GM21619 (cell line): Measurements from ENCODE around the gene PYGO2.

Experiments
- ATAC-seq: cut with Tn5 transposase; IDR thresholded peaks from one replicate; pipeline ENCODE4 v1.9.1; 2021; ENCODE audit not compliant: unreplicated experiment

PYGO2 gene

DNA sequence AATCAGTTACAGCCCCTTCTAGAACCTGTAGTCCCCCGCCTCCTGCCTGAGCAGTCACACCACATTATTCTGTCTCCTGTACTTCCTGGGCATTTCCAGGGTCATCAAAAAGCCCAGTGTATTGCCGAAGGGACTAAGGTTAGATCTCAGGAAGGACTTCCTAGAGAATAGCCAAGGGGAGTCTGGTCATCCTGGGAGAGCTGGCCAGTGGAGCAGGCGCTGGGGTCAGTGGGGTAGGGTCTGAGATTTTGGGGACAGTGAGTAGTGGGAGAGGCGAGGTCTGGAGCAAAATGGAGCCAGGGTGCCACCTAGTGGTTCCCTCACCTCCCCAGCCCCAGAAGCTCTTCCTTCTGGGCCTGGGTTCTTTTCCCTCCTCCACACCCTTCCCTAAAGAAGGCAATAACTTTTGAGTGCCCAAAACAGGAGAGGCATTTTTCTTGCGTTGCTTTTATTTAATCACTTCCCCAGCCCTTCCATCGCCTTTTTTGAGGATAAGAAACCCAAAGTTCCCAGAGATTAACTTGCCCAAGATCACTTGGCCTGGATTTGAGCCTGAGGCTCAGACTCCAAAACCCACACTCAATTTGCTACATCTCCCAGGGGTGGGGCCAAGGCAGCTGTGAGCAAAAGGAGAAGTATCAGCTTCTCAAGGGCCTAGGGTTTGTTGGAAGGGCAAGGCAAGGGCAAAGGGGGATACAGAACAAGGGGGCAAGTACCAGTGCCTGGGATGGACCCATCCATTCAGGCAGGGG is 17.8 kb downstream of the PYGO2 start:
- no peak for ATAC-seq

DNA sequence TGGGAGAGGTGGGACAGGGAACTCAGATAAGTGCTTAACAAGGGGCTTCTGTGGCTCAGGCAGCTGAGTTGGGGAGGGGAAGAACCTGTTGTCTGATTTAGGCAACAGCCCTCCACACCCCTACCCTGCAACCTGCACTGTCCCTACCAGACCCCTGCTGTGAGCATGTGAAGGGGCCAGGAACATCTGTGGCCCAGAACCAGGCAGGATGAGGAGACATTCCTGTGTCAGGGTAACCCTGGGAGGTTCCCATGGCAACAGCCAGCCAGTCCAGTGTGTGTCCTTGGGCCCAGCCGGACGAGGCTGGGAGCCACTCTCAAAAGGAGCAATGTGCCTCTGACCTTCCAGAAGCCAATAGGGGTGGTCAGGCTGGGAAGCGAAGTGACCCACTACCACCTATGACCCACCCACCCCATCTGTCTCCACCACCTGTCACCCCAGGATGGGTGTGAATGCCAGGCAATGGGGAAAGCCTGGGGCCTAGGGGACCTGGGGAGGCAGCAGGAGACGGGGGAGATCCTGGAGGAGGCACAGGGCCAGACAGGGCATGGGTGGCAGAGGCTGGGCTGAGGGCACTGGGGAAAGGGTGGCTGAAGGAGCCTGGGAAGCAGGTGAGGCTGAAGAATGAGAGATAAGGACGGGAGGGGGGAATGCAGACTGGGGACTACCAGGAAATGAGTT is 20.1 kb downstream of the PYGO2 start:
- ATAC-seq: no peak

DNA sequence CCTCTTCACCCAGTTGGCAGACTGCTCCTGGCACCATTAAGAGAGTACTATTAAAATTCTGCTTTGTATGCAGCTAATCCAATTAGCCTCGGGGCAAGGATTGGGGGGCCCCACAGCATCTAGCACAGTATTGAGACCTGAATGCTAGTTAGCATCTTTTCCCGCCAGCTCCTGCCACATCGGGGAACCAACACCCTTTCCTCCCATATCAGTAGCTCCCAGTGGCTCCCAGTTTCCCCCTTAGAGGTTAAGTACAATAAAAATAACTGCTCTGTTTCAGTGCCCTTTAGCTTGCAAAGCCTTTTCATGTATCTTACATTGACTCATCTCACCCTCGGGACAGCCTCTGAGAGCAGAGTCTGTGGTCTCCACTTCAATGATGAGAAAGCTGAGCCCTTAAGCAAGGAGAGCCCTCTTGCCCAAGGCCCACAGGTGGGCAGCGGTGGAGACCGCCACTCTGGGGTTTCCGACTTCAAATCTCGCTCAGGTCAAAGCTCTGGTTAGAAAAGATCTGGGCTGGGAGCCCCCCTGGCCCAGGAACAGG is 20.9 kb downstream of the PYGO2 start:
- no peak for ATAC-seq

DNA sequence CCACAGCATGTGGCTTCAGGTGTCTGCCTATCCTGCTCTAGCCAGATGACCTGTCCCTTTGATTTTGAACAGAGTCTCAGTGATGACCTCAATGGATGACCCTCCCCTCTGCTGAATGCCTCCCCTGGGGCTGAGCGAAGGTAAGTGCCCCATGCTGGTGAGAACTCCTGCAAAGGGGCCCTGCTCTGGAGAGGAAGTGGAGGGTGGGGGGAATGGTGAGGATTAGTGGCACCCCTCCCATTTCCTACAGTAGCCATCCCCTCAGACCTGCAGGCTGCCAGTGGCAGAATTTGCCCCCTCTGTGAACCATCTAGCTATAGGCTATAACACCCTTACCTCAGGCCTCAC is 21.4 kb downstream of the PYGO2 start:
- ATAC-seq: no peak

DNA sequence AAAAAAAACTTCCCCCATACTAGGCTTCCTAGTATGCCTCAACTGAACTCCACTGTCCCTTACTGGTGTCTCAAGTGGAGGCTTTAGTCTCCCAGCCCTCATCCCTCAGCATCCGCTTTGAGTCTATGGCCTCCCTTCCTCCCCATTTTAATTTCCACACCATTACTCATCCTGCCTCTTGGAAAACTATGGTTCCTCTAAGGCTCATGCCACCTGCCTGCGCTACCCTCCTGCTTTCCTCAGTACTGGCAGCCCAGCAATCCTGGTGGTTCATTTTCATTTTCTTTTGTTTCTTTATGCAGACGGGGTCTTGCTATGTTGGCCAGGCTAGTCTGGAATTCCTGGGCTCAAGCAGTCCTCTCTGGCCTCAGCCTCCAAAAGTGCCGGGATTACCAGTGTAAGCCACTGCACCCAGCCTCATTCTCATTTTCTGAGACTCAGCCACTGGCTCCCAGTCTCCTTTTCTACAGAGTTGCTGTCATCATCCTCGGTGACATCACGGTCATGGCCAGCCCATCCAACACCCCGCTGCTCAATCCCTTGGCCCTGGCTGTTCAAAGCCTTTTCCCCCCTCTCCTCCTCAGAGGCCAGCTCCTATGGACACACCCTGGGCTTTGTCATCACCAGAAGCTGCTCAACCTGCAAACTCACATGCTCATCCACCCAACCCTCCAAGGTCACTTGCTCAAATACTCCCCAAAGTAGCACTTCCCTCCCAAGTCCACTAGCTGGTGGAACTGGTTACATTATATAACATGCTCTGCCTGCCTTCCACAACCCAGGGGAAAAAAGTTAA is 22.8 kb downstream of the PYGO2 start:
- ATAC-seq: no peak

GRCh38 chr1:154937988-154938386 is 23.6 kb downstream of the PYGO2 start:
- no peak for ATAC-seq

DNA sequence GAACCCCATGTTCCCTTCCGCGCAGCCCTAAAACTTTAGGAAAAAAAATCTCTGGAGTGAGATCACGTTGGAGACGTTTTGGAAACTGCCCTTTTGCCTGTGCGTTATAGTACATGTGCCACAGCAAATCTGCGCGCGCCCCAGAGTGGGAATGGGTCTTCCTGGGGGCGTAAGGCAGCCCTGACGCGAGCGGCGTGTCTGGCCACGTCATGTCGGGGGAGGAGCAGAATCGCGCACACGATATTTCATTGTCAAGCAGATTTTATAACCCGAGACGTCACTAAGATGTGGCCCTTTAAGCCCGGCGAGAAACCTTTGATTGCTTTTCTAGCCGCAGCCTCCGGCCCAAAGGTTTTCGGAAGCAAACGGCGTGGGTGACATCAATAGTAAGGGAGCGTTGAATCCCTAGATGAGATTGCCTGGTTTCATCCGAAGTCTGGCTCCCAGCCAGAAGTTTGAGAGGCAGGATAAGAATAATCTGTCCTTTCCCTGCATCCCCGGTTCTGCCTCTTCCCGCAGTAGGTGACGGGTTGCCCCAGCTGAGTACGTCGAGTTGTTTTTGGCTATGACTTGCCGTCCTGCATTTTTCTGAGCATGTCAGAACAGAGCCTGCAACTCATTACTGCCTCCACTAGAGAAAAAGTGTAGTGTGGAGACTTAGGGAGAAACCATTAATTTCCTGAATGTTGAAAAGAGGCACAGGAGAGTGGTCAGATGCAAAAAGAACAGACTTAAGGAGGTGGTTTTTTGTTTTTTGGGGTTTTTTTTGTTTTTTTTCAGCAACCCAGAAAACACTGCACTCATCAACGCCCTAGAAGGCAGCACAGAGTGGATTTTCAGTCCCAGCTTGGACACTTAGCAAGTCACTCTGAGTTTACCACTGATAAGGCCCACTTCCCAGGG is 24.2 kb downstream of the PYGO2 start:
- ATAC-seq: peak; percentile 42

DNA sequence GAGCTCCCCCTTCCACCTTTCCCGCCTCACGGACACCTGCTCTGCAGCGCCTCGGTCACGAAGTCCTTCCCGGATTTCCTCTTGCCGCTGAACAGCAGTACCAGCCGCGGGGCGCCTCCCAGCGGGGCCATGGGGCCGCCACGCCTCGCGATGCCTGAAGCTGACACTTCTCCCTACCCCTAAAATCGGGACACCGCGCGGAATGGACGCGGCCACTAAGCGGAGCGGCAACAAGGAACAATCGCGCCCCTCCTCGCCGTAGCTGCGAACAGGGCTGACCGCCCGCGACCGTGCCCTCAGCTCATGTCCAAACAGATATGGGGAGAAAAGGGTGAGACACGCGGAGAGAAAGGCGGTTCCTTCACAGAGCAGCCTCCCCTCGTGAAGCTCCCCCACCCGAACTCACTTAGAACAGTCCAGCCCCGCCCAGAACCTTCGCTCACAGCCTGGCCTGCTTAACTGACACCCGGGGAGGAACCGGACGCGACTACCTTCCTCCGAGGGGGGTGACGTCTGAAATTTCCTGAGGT is 25.0 kb downstream of the PYGO2 start, which contains the start of gene PMVK:
Gene PMVK, minus strand, starts transcription at position 165 of the 530 bp plus-strand sequence. Its CDS starts 34 bp downstream, at position 131.
- ATAC-seq: peak; percentile 58

- ATAC-seq: no peak
These were observed 25.6 kb downstream of the PYGO2 start for GRCh38 chr1:154935749-154936554.

DNA sequence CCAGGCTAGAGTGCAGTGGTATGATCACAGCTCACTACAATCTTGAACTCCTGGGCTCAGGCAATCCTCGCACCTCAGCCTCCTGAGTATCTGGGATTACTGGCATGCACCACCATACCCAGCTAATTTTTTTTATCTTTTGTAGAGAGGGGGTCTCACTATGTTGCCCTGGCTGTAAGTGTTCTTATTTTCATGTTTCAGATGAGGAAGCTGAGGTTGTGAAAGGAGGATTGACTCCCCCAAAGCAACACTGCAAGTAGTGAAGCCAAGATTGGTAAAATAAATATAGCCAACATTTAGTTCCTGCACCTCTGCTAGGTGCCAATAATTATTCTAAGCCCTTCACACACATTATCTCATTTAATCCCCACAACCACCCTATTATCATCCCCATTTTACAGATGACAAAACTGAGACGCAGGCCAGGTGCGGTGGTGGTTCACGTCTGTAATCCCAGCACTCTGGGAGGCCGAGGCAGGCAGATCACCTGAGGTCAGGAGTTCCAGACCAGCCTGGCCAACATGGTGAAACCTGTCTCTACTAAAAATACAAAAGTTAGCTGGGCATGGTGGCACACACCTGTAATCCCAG is 27.1 kb downstream of the PYGO2 start:
- no peak for ATAC-seq

DNA sequence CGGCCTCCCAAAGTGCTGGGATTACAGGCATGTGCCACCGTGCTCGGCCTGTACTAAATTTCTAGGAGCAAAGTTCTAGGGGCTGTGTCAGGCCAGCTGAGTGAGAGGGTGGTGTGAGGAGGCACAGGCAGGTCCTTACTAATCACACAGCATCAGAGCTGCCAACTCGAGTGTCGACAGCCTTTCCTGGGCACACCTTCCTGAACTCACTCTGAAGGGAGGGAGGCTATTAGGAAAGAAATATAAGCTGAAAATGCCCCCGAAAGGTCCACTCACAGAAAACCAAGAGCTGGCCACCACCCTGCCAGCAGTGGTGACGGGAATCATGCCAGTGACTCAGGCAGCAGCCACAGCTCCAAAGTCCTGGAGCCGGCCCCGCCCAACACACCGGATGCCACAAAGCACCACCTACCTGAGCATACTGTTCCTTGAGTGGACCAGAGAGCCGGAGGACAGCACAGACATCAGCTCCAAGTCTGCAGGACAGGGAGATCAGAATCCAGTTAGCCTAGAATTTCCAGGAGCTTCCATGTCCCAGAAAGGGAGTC is 29.6 kb downstream of the PYGO2 start:
- no peak for ATAC-seq

DNA sequence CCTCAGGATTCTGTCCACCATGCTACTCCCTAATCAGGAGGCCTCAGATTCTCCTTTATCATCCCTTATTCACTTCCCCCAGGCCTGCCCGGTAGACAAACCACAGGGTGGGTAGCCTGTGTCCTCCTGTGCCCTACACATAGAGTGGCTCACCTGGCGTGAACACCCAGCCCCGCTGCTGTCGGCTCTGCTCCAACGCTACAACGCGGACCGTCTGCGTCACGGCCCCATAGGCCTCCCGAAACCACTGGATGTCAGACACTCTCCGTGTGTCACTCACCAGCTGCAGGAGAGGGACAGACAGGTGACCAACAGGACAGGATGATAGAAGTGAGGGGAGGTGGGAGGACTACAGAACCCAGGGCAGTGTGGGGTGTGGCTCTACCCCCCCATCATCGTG is 35.4 kb downstream of the PYGO2 start:
- no peak for ATAC-seq

GRCh38 chr1:154925335-154926170 is 36.0 kb downstream of the PYGO2 start:
- no peak for ATAC-seq

DNA sequence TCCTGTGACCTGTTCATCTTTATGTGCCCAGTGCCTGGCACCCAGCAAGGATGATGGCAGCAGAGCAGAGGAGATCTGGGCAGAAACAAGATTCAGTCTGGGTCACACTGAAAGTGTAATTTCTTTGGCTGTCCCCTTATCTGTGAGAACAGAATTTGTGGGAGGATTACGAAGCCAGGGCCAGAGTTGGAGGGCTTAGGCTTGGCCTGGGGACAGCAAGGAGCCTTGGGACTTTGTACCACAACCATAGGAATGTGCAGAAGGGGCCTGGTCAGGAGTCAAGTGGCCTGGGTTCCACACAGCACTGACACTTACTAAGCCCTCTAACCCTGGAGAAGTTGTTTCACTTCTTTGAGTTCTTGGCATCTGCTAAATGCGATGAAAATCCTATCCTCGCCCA is 37.9 kb downstream of the PYGO2 start:
- no peak for ATAC-seq

- no peak for ATAC-seq
These were observed 48.3 kb downstream of the PYGO2 start for GRCh38 chr1:154913273-154913672.

DNA sequence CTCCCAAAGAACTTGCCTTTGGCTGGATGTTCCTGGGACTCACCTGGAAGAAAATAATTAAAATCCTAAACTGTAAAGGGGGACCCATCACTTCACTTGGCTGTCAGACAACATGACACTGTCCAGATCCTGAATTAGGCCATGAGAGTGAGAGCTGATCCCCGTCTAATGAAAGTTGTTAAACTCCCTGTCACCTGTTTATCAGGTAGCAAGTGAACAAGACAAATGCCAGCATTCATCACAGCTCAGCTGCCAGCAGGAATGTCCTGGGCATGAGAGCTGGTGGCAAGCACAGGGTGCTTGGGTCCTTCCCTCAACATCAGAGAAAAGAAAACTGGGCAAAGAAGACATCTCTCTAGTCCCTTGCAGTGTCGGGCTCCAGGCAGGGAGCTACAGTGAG is 48.8 kb downstream of the PYGO2 start:
- ATAC-seq: no peak

- ATAC-seq: no peak
These were observed 49.7 kb downstream of the PYGO2 start for GRCh38 chr1:154911691-154912550.
